ENCODE results near the gene MICB. TPM values are rescaled to one million over a fixed set of nuclear protein-coding genes. Genes with fewer than 3 reads are reported as not detected.

The MICB gene
- total and polyA plus RNA-seq, 12 donors: 0.66 to 4.3 (median 1.4) TPM

GRCh38 chr6:31559958-31560696 lies 62.2 kb downstream of the MICB start:
- DNase-seq (peak; percentile 67 to 85), ATAC-seq (peak; percentile 82 to 93 (median 87))
- Histone ChIP-seq H3K36me3 (peaks cover 5 to 45% (median 15%) of the 10 kb centered on the region in 9 donors), H3K4me3 (peak overlapping the region in 2 of 10 donors; percentile 2 to 33), H3K4me1 (peaks cover 20 to 83% (median 40%) of the 10 kb centered on the region in 9 donors), H3K27me3 (no peaks in the 10 kb centered on the region), H3K9me3 (no peaks in the 10 kb centered on the region), H3K27ac (peak overlapping the region; percentile 27 to 91 (median 80))
- intact Hi-C loops (cut with DNase I): no loop called here
- WGBS, 2 donors: 36 to 53% methylated on average over 7 of the region's 7 CpGs
- TF ChIP-seq CTCF (IDR thresholded peaks at IDR 0.05): no peak

- no peak for ATAC-seq
- no peak for TF ChIP-seq CTCF (IDR thresholded peaks at IDR 0.05)
- H3K27me3 ChIP-seq: no peaks in the 10 kb centered on the region
Observed at GRCh38 chr6:31560697-31561058, 62.7 kb downstream of the MICB start.

More at GRCh38 chr6:31560697-31561058, 62.7 kb downstream of the MICB start:
- Histone ChIP-seq H3K4me1 (peaks cover 20 to 83% (median 40%) of the 10 kb centered on the region in 9 donors), H3K4me3 (no peak overlapping the region), H3K27ac (peak overlapping the region in 9 of 10 donors; percentile 70 to 91 (median 82)), H3K9me3 (no peaks in the 10 kb centered on the region), H3K36me3 (peaks cover 5 to 44% (median 15%) of the 10 kb centered on the region in 9 donors)
- DNase-seq: no peak
- intact Hi-C loops (cut with DNase I): no loop called here

Other genes with a start within 250 kb of the MICB start
- 1,000 to 10,000 TPM in 1 of 10 donors, 100 to 1,000 TPM in 9; 121 to 1,262 (median 232) TPM for gene HLA-C, start 226.1 kb upstream of the MICB start, total RNA-seq
- gene HLA-C, start 226.1 kb upstream of the MICB start, polyA plus RNA-seq: 100 to 1,000 TPM; 193 to 266 TPM
- gene HLA-B, start 141.0 kb upstream of the MICB start, total RNA-seq: 1,000 to 10,000 TPM in 1 of 10 donors, 100 to 1,000 TPM in 9; 252 to 2,676 (median 383) TPM
- 100 to 1,000 TPM; 516 to 656 TPM for gene HLA-B, start 141.0 kb upstream of the MICB start, polyA plus RNA-seq
- 10 to 100 TPM in 2 of 10 donors, 1 to 10 TPM in 8; 3.2 to 15.0 (median 8.7) TPM for gene MICA, start 94.5 kb upstream of the MICB start, total RNA-seq
- gene MICA, start 94.5 kb upstream of the MICB start, polyA plus RNA-seq: 10 to 100 TPM; 21.2 to 36.0 TPM
- not detected for gene MCCD1, start 30.8 kb downstream of the MICB start, total RNA-seq
- not detected for gene MCCD1, start 30.8 kb downstream of the MICB start, polyA plus RNA-seq
- 100 to 1,000 TPM; 154 to 193 (median 172) TPM for gene DDX39B, start 43.9 kb downstream of the MICB start, total RNA-seq
- 100 to 1,000 TPM; 160 to 422 TPM for gene DDX39B, start 43.9 kb downstream of the MICB start, polyA plus RNA-seq
- 1 to 10 TPM in 9 of 10 donors, under 1 TPM in 1; 0.97 to 2.2 (median 2.0) TPM for gene ATP6V1G2, start 48.5 kb downstream of the MICB start, total RNA-seq
- 1 to 10 TPM in 1 of 2 donors, under 1 TPM in 1; 0.88 to 2.5 TPM for gene ATP6V1G2, start 48.5 kb downstream of the MICB start, polyA plus RNA-seq
- gene NFKBIL1, start 49.5 kb downstream of the MICB start, total RNA-seq: 10 to 100 TPM in 9 of 10 donors, 1 to 10 TPM in 1; 9.7 to 15.8 (median 11.7) TPM
- gene NFKBIL1, start 49.5 kb downstream of the MICB start, polyA plus RNA-seq: 10 to 100 TPM; 18.5 to 22.2 TPM
- gene LTA, start 74.1 kb downstream of the MICB start, total RNA-seq: under 1 TPM in 2 of 10 donors, not detected in 8; 0.15 to 0.86 TPM
- under 1 TPM; 0.06 to 0.44 TPM for gene LTA, start 74.1 kb downstream of the MICB start, polyA plus RNA-seq
- gene TNF, start 77.4 kb downstream of the MICB start, total RNA-seq: 1 to 10 TPM in 2 of 10 donors, under 1 TPM in 7, not detected in 1; 0.33 to 3.0 (median 0.61) TPM
- under 1 TPM; 0.16 to 0.51 TPM for gene TNF, start 77.4 kb downstream of the MICB start, polyA plus RNA-seq
- 1 to 10 TPM in 3 of 10 donors, under 1 TPM in 6, not detected in 1; 0.26 to 10.0 (median 0.67) TPM for gene LTB, start 84.3 kb downstream of the MICB start, total RNA-seq
- gene LTB, start 84.3 kb downstream of the MICB start, polyA plus RNA-seq: under 1 TPM; 0.51 to 0.65 TPM
- gene LST1, start 88.1 kb downstream of the MICB start, total RNA-seq: 10 to 100 TPM in 1 of 10 donors, 1 to 10 TPM in 9; 2.6 to 35.6 (median 3.9) TPM
- 1 to 10 TPM; 6.5 to 8.7 TPM for gene LST1, start 88.1 kb downstream of the MICB start, polyA plus RNA-seq
- gene NCR3, start 94.9 kb downstream of the MICB start, total RNA-seq: 1 to 10 TPM in 1 of 10 donors, under 1 TPM in 2, not detected in 7; 0.31 to 1.0 (median 0.33) TPM
- gene NCR3, start 94.9 kb downstream of the MICB start, polyA plus RNA-seq: not detected
- gene AIF1, start 117.1 kb downstream of the MICB start, total RNA-seq: 10 to 100 TPM in 3 of 10 donors, 1 to 10 TPM in 7; 2.8 to 62.1 (median 6.2) TPM
- gene AIF1, start 117.1 kb downstream of the MICB start, polyA plus RNA-seq: 10 to 100 TPM; 18.2 to 20.2 TPM
- gene PRRC2A, start 122.6 kb downstream of the MICB start, total RNA-seq: 100 to 1,000 TPM in 4 of 10 donors, 10 to 100 TPM in 6; 83.9 to 105 (median 98.9) TPM
- 100 to 1,000 TPM in 1 of 2 donors, 10 to 100 TPM in 1; 93.4 to 179 TPM for gene PRRC2A, start 122.6 kb downstream of the MICB start, polyA plus RNA-seq
- gene BAG6, start 154.5 kb downstream of the MICB start, total RNA-seq: 100 to 1,000 TPM; 262 to 347 (median 300) TPM
- gene BAG6, start 154.5 kb downstream of the MICB start, polyA plus RNA-seq: 100 to 1,000 TPM; 311 to 522 TPM
- 1 to 10 TPM; 1.8 to 3.9 (median 2.5) TPM for gene APOM, start 157.7 kb downstream of the MICB start, total RNA-seq
- 1 to 10 TPM; 3.2 to 7.4 TPM for gene APOM, start 157.7 kb downstream of the MICB start, polyA plus RNA-seq
- gene C6orf47, start 162.6 kb downstream of the MICB start, total RNA-seq: 10 to 100 TPM; 15.9 to 23.3 (median 18.0) TPM
- gene C6orf47, start 162.6 kb downstream of the MICB start, polyA plus RNA-seq: 10 to 100 TPM; 18.5 to 22.2 TPM
- gene GPANK1, start 166.9 kb downstream of the MICB start, total RNA-seq: 10 to 100 TPM; 14.5 to 23.8 (median 18.3) TPM
- gene GPANK1, start 166.9 kb downstream of the MICB start, polyA plus RNA-seq: 10 to 100 TPM; 15.4 to 17.8 TPM
- gene CSNK2B, start 167.9 kb downstream of the MICB start, total RNA-seq: 100 to 1,000 TPM; 101 to 153 (median 115) TPM
- gene CSNK2B, start 167.9 kb downstream of the MICB start, polyA plus RNA-seq: 100 to 1,000 TPM; 109 to 199 TPM
- 1 to 10 TPM; 2.4 to 6.7 (median 3.8) TPM for gene LY6G5B, start 171.8 kb downstream of the MICB start, total RNA-seq
- 1 to 10 TPM; 3.6 to 7.3 TPM for gene LY6G5B, start 171.8 kb downstream of the MICB start, polyA plus RNA-seq
- gene LY6G5C, start 182.9 kb downstream of the MICB start, total RNA-seq: 1 to 10 TPM; 1.2 to 3.5 (median 1.9) TPM
- gene LY6G5C, start 182.9 kb downstream of the MICB start, polyA plus RNA-seq: 1 to 10 TPM; 2.0 to 2.6 TPM
- gene ABHD16A, start 205.2 kb downstream of the MICB start, total RNA-seq: 10 to 100 TPM; 24.3 to 40.3 (median 28.7) TPM
- gene ABHD16A, start 205.2 kb downstream of the MICB start, polyA plus RNA-seq: 10 to 100 TPM; 28.0 to 45.2 TPM
- not detected for gene LY6G6F, start 208.7 kb downstream of the MICB start, total RNA-seq
- not detected for gene LY6G6F, start 208.7 kb downstream of the MICB start, polyA plus RNA-seq
- gene LY6G6D, start 217.2 kb downstream of the MICB start, total RNA-seq: not detected
- gene LY6G6D, start 217.2 kb downstream of the MICB start, polyA plus RNA-seq: not detected
- gene LY6G6C, start 223.6 kb downstream of the MICB start, total RNA-seq: not detected
- not detected for gene LY6G6C, start 223.6 kb downstream of the MICB start, polyA plus RNA-seq
- gene MPIG6B, start 225.2 kb downstream of the MICB start, total RNA-seq: under 1 TPM in 7 of 10 donors, not detected in 3; 0.11 to 0.97 (median 0.27) TPM
- under 1 TPM; 0.13 to 0.37 TPM for gene MPIG6B, start 225.2 kb downstream of the MICB start, polyA plus RNA-seq
- 10 to 100 TPM; 35.2 to 61.6 (median 51.5) TPM for gene DDAH2, start 231.2 kb downstream of the MICB start, total RNA-seq
- 100 to 1,000 TPM in 1 of 2 donors, 10 to 100 TPM in 1; 96.4 to 117 TPM for gene DDAH2, start 231.2 kb downstream of the MICB start, polyA plus RNA-seq
- gene CLIC1, start 238.4 kb downstream of the MICB start, total RNA-seq: 100 to 1,000 TPM in 2 of 10 donors, 10 to 100 TPM in 8; 64.5 to 219 (median 87.9) TPM
- 100 to 1,000 TPM in 1 of 2 donors, 10 to 100 TPM in 1; 51.1 to 400 TPM for gene CLIC1, start 238.4 kb downstream of the MICB start, polyA plus RNA-seq
- 1 to 10 TPM in 8 of 10 donors, under 1 TPM in 2; 0.89 to 4.3 (median 2.6) TPM for gene MSH5, start 241.9 kb downstream of the MICB start, total RNA-seq
- 1 to 10 TPM in 1 of 2 donors, under 1 TPM in 1; 0.97 to 6.1 TPM for gene MSH5, start 241.9 kb downstream of the MICB start, polyA plus RNA-seq